Activated CD8-positive, alpha-beta memory T cell treated with anti-CD3 and anti-CD28 coated beads for 24 hours (primary cell): ENCODE measurements around the gene SYT13.

Source experiments
- DNase-seq: peaks from one replicate; pipeline ENCODE4 v3.0.0-alpha.2; 2020

The SYT13 gene

GRCh38 chr11:45305874-45306623 lies 19.9 kb upstream of the SYT13 start:
- DNase-seq, result peak; percentile 19

DNA sequence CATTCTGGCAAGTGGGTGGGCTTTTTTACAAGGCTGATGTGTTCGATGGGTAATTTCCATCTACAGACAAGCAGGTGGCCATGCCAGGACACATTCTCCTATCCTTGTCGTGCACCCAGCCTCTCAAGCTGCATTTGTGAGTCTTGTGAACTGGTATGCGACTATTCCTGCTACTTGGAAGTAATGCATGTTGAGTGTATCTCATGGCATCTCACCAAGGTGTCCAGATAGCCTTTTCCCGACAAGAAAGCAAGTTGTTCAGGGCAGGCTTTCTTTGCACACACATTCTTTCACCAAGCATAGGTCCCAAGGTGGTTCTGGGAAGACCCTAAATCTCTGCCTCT lies 18.8 kb upstream of the SYT13 start:
- no peak for DNase-seq

GRCh38 chr11:45304111-45304991 lies 18.2 kb upstream of the SYT13 start:
- DNase-seq, result peak; percentile 28

DNA sequence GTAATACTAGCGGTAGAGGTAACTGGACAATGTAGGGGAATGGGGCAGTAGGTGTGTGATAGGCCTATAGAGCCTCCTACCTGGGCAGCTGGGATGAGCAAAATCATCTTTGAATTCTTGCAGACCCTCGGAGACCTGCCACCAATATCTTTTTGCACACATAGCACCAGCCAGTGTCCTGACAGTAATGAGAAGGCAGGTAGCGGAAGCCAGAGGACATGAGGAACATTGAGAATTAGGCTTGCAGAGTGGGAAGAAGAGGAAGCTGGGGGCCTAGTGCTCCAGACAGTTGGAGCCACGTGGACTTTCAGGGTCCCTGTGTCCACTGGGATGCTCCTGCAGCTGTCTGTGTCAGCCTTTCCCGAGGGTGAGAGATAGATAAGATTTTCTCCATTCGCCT lies 17.2 kb upstream of the SYT13 start:
- peak; percentile 21 for DNase-seq

GRCh38 chr11:45301537-45302246 lies 15.6 kb upstream of the SYT13 start:
- DNase-seq, result peak; percentile 28

- peak; percentile 30 for DNase-seq
Measured at GRCh38 chr11:45300715-45301114, 14.6 kb upstream of the SYT13 start.

DNA sequence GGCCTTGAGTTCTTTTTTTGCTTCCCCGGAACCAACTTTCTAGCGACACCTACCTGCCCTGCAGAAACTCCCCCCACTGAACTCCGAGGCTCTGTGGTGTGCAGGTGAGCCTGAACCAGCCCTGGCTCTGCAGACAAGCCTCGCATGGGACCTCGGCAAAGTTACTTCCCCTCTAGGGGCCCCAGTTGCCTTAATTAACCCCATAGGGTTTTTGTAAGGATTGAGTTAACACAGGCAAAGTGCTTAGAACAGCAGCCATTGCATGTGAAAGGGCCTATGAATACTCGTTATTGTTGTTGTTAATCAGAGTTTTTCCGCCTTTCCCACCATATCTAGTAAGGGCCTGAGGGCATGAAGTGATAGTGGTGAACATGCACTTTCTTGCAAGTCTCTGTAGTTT lies 12.6 kb upstream of the SYT13 start:
- peak; percentile 9 for DNase-seq

GRCh38 chr11:45296075-45296474 lies 9.9 kb upstream of the SYT13 start:
- DNase-seq, result no peak

- peak; percentile 45 for DNase-seq
Measured at GRCh38 chr11:45294499-45294898, 8.4 kb upstream of the SYT13 start.

DNA sequence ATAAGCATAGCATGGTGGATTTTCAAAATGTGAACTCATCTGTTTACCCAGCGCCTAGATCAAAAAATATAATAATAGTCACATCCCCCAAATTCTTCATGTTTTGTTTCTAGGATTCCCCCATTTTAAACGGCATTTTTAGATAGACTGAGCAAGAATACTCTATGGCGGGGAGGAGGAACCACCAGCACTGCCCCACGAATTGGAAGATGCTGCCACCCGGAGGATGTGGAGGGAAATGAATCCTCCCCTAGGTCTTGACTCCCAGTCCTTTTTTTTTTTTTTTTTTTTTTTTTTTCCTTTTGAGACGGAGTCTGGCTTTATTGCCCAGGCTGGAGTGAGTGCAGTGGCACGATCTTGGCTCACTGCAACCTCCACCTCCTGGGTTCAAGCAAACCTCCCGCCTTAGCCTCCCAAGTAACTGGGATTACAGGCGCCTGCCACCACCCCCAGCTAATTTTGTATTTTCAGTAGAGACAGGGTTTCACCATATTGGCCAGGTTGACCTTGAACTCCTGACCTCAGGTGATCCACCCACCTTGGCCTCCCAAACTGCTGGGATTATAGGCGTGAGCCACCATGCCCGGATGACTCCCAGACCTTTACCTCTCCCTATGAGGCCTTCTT lies 7.5 kb upstream of the SYT13 start:
- DNase-seq, result peak; percentile 73

DNA sequence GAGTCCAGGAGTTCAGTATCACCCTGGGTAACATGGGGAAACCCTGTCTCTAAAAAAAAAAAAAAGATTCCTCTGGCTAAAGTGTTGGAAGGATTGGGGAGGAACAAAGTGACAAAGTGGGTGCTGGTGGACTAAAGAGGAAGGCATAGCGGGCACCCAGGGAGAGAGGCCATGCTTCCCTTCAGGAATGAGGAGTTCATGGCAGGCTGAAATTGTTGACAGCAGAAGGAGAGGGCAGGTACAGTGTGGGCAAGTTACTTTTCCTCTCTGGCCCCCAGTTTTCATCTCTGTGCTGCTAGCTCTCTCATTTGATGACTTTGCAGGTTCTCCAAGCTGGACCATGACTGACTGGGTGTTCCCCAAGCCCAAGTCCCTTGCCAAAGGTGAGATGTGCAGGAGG lies 4.4 kb upstream of the SYT13 start:
- DNase-seq, result no peak

DNA sequence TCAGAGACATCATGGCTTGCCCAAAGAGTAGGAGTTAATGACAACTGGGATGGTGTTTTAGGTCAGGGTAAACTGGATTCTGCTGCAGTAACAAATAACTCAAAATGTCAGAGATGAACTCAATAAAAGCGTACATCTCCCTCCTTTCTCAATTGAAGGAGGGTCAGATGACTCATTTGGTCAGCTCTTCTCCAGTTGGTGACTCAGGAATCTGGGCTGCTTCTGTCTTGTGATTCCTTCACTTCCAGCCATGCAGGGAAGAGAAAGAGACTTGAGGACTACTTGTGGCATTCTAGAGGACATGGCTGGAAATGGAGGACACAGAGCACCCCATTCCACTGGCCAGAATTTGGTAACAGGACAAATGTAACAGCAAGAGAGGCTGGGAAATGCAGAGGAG lies 3.2 kb upstream of the SYT13 start:
- DNase-seq, result no peak

DNA sequence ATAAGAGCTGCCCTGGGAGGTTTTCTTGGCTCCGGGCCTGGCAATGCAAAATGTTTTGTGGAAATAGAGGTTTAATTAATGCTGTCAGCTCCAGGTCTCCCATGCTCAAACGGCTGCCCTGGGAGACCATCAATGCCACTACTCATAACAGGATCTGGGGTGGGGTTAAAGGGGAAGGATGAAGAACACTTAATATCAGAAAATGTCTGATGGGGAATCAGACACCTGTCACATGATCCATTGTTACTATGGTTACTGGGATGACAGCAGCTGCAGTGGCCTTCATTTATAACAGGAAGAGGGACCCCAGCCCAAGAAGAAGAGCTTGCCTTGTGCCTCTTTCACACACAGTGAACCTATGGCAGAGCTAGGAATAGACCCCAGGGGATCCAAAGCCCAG lies 2.2 kb upstream of the SYT13 start:
- no peak for DNase-seq

GRCh38 chr11:45287316-45287903 lies 1.3 kb upstream of the SYT13 start:
- no peak for DNase-seq

- peak; percentile 44 for DNase-seq
Measured at GRCh38 chr11:45285250-45285828, 802 bp downstream of the SYT13 start.

- no peak for DNase-seq
Measured at GRCh38 chr11:45282081-45282480, 4.1 kb downstream of the SYT13 start.

- no peak for DNase-seq
Measured at GRCh38 chr11:45280449-45280848, 5.7 kb downstream of the SYT13 start.

GRCh38 chr11:45279645-45280044 lies 6.5 kb downstream of the SYT13 start:
- DNase-seq, result no peak

GRCh38 chr11:45278714-45279113 lies 7.4 kb downstream of the SYT13 start:
- DNase-seq, result no peak

- DNase-seq, result no peak
Measured at GRCh38 chr11:45275828-45276227, 10.3 kb downstream of the SYT13 start.

DNA sequence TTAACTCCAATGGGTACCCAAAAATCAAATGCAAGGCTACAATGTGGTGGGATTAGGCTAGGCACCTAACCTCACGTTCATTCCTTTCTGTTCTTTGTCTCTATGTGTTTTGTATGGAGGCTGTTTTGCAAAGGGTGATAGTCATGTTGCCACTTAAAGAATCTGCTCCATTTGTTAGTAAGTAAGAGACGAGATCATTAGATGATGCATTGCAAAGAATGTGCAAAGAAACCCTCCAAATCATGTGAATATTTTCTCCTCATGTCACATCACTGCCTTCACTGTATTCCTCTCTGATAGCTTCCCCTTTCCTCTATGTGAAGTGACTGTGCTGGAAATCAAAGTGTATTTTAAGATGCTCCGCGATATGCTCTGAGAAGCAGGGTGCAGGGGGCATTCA lies 11.9 kb downstream of the SYT13 start:
- DNase-seq, result no peak

GRCh38 chr11:45273509-45273908 lies 12.6 kb downstream of the SYT13 start:
- no peak for DNase-seq
